Hepatic stellate cell (primary cell): ENCODE results near the gene INO80E.
"Not testable (repeated sequence)": the region's sequence is repeated elsewhere in the genome, so short reads cannot be mapped to it uniquely, and the experiment has no call there.

Source experiments
- DNase-seq: peaks from one replicate; pipeline ENCODE4 v3.0.0; 2011; ENCODE audit warnings: low spot score

INO80E gene

GRCh38 chr16:30009990-30010843 is 14.2 kb downstream of the INO80E start:
- DNase-seq = no peak

DNA sequence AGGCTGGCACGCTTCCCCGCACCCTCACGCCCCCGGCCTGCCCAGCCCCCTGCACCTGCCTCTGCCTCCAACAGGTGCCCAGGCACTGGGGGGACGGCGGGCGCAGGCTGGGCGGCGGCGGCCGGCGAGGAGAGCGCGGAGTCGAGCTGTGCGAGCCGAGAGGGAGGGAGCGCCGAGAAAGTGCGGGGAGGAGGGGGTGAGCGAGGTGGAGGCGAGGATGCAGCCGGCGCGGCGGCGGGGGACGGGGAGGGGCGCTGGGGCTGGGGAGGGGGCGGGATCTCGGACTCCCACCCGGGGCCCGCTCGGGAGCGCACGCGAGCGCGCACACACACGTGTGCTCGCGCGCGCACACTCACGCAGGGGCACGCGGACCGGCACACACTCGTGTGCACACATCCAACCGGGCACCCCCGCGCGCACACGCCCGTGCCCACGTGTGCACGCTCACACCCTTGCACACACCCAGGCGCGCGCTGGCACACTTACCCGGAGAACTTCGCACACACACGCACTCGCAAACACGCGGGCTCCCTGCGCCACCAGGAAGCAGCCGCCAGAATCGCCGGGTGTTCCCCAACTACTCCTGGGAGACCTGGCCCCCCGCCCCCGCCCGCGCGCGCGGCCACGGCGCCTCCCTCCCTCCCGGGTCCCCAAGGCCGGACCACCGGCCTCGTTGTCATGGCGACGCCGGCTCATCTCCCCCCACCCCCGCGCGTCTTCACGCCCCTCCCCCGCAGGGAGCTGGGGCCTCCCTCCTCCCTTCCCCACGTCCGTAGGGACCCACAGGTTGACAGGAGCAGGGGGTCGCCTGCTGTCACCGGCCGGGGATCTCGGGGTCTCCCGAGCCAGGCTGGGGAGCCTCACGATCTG is 15.0 kb downstream of the INO80E start, which contains the start of gene DOC2A:
DOC2A (minus strand) TSS at position 184 of the 870 bp plus-strand sequence. CDS start 805 bp downstream, outside the sequence.
- no peak for DNase-seq

DNA sequence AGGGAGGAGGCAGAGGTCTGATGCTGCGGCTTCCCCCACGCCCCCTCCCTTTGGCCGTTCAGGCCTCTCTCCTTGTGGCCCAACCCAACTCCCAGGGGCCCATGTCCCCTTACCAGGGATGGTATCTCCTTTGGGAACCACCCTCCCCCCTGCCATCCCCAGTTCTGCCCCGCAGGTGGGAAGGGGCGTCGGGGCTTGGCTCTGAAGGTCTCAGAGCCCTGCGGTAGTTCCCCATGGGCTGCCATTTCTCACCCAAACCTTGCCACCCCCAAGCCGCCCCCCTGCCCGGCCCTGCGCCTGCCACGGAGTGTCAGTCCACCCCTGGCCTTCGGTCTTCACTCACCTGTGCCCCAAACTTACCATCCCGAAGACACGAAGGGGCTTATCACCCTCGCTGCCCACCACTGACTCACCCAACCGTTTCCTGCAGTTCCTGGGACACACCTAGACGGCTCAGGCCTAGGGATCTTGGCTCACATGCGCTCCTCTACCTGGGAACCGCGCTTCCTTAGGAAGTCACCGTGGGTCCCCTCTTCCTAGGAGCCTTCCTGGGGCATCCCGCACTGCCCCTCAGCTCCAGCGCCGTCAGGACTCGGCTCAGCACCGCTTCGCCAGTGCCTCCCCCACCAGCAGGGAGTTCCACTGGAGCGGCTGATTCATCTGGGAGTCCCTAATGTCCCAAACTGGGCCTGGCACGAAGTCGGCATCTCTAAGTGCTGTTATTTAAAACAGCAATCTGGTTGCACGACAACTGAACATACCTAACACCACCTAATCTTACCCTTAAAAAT is 15.9 kb downstream of the INO80E start:
- no peak for DNase-seq

- not testable (repeated sequence) for DNase-seq
These were observed 16.6 kb downstream of the INO80E start for GRCh38 chr16:30012598-30012997.

- not testable (repeated sequence) for DNase-seq
These were observed 19.4 kb downstream of the INO80E start for GRCh38 chr16:30015450-30015849.

GRCh38 chr16:30016555-30017276 is 20.7 kb downstream of the INO80E start:
- no peak for DNase-seq

DNA sequence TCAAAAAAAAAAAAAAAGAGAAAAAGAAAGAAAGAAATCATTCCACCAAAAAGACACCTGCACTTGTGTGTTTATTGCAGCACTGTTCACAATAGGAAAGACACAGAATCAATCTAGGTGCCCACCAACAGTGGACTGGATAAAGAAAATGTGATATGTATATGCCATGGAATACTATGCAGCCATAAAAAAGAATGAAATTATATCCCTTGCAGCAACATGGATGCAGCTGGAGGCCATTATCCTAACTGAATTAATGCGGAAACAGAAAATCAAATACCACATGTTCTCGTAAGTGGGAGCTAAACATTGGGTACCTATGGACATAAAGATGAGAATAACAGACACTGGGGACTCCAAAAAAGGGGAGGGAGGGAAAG is 21.2 kb downstream of the INO80E start:
- DNase-seq = no peak

- DNase-seq = not testable (repeated sequence)
These were observed 21.9 kb downstream of the INO80E start for GRCh38 chr16:30017937-30018336.

DNA sequence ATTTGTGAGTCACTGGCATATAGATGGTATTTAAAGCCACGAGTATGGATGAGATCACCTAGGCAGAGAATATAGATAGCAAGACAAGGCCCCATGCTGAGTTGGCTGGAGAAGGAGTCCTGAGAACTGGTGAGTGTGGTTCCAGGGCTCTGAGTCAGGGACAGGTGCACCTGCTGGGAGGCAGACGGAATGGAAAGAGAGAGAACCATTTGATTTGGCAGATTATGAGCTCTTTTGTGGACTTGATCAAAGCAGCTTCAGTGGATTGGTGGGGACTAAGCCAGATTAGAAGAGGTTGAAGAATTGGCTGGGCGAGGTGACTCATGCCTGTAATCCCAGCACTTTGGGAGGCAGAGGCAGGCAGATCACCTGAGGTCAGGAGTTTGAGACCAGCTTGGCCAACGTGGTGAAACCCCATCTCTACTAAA is 22.7 kb downstream of the INO80E start:
- DNase-seq = no peak

DNA sequence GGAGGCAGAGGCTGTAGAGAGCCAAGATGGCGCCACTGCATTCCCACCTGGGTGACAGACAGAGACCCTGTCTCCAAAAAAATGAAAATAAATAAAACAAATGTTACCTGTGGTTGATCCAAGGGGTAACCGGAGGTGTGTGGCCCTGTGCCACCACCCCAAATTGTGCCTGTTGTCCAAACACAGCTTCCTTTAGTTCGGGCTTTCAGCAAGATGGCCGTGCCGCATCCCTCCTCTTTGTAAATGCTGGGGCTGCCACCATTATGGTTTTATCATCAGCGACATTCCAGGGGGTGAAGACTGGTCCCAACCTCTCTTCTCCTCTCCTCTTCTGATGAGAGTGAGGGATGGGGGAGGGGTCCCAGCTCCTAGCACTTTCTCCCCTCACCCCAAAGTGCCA is 26.8 kb downstream of the INO80E start, which contains the start of gene C16orf92:
C16orf92 (plus strand) TSS at position 312 of the 400 bp plus-strand sequence. CDS start 143 bp downstream, outside the sequence.
- no peak for DNase-seq

DNA sequence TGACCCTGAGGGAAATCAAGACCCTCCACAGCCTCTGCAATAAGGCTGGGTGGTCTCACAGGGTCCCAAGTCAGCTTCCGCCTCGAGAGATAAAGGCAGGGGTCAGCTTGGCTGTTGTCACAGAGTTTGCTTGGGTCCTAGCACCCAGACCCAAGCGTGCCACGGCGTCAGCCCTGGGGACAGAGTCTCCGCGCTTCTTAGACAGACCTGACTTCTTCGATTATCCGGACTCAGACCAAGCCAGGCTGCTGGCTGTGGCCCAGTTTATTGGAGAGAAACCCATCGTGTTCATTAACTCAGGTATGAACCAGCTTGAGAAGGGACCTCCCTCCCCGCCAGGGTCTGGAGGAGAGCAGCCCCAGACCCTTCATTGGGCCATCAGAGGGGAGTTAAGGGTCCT is 27.5 kb downstream of the INO80E start:
- DNase-seq = no peak

DNA sequence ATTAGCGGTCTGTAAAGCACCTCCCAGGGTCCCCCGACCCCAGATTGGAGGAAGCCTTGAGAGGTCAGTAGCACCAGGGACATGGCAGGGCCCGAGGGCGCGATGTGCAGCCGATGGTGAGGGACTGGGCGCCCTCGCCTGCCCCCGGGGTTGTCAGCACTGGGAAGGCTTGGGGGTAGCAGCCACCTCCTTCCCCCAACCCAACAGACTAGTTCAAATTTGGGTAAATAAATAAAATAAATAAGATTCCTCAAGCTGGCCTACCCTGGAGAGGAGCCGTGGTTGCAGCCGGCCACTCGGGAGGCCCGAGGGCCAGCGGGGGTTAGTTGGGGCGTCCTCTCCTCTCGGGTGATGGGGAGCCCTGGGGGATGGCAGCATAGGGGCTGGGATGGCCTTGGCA is 28.4 kb downstream of the INO80E start:
- DNase-seq = no peak

DNA sequence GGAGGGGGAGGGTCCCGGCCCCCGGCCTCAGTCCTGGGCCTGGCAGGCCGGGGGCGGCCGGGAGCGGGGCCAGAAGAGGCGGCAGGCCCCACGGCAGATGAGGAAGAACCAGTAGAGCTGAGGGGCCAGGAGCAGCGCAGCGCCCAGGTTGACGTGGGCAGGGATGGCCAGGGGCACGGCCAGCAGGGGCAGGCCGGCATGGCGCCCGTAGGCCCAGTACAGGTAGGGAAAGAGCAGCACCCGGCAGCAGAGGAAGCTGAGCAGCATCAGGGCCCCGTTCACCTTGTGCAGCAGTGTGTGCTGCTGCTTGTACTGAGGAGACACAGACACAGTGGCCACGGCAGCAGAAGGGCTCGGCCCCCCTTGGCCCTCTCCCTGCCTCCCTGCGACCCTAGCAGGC is 29.1 kb downstream of the INO80E start:
- DNase-seq = no peak

DNA sequence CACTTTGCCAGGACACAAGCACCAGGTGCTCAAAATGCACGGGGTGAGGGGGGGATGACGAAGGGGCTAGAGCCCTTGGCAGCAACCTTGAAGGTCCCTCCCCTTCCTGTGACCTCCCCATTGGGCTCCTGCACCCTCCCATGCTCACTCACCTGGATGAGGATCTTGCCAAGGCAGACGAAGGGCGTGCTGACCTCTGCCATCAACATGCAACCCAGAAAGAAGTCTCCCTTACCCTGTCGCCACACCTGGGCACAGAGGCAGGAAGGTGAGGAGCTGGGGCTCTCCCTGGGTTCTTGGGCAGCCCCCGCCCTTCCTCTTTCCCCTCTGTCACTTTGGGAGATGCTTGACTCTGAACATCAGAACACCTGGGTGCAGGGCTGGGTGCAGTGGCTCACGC is 29.5 kb downstream of the INO80E start:
- DNase-seq = no peak

GRCh38 chr16:30026449-30026848 is 30.4 kb downstream of the INO80E start:
- DNase-seq = no peak

- DNase-seq = no peak
These were observed 31.8 kb downstream of the INO80E start for GRCh38 chr16:30027588-30028437.

DNA sequence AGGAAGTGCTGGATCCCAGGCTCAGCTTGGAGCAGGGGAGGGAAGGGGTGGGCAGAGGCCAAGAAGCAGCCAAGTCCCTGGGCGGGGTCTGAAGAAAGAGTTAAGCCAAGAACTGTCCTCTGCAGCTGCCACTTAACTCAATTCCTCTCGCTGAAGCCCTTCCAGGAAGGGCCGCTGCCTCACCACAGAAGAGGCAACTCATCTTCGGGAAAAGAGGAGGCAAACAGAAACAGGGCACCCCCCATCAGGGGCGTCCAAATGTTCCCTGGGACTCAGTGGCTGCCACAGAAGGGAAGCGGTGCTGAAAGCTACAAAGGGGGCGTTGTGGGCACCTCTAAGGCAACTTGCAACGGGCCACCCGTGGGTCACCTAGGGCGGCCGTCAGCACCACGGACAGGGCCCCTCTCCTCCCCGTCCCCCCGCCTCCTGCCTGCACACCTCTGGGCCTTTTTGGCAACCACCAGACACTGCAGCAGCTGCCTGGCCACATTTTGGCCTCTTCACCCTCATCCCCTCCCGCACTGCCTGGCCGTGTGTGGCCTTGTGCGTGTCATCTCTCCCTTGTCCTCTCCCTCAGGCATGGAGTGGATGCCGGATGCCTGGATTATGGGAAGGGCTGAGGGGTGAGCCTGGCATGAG is 32.5 kb downstream of the INO80E start:
- no peak for DNase-seq

DNA sequence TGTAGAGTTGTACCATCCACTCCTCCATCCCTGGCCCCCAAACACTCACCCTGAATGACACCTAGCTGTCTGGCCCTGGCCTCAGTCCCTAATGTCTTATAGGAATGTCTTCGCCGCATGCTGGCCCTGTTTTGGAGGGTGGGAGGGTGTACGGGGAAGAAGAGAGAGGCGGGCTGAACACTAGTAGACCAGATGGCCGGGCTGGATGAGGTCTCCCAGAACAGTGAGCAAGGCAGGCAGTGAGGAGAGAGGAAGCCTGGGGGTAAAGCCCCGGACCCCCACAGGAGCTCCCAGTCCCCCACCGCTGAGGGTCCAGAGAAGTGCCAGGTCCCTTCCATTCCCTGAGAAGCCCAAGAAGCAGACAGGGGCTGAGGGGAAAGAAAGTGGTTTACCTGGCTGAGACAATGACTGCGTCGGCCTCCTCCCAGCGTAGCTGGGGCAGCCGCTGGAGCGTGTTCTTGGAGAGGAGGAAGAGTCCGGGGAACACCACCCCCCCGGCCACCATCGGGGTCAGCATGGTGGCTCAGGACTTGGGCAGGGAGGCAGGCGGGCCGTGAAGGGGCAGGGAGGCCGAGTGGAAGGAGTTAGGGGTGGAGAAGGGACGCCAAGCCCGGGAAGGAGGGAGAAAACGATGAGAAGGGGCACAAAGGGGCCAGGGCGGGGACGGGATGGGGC is 34.1 kb downstream of the INO80E start:
- DNase-seq = no peak

DNA sequence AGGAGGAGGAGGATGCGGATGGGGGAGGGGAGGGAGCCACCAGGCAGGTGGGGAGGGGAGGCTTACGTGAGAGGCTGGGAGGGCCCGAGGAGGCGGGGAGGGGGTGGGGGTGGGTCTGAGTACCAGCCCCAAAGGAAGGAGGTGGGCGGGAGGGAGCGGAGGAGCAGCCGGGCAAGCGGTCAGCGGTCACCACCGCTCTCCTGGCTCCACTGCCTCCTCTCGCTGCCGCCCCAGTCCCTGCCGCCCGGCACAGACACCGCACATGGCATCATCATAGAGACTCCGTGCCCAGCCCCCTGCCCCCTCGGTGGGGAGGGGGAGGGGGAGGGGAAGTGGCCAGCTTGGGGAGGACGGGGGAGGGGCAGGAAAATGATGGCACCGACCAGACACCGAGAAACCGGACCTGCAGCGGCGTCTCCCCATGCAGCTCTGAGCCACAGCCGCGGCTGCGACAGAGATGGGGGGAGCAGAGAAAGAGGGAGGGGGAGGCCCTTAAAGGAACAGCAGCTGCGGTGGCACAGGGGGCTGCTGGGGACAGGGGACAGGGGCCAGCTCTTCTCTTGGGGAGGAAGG is 34.9 kb downstream of the INO80E start, which contains the start of gene TLCD3B:
TLCD3B (minus strand) TSS at position 431 of the 573 bp plus-strand sequence. CDS start 744 bp downstream, outside the sequence.
- no peak for DNase-seq
